A549 treated with dexamethasone at 1 μM for 4 hours (cell line): Measurements from ENCODE around the gene SPRY2. TPM values are rescaled to one million over a fixed set of nuclear protein-coding genes. Genes with fewer than 3 reads are reported as not detected.

Experiments used
- total RNA-seq: library from RNA; stranded (reverse); fragments of 200-300 nt; extraction: Qiagen RNA extraction; gene quantifications from 5 replicates; pipeline ENCODE4 v1.2.3, GENCODE V29; 2022

SPRY2 gene, protein sequence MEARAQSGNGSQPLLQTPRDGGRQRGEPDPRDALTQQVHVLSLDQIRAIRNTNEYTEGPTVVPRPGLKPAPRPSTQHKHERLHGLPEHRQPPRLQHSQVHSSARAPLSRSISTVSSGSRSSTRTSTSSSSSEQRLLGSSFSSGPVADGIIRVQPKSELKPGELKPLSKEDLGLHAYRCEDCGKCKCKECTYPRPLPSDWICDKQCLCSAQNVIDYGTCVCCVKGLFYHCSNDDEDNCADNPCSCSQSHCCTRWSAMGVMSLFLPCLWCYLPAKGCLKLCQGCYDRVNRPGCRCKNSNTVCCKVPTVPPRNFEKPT
- total RNA-seq, result 15.0 to 17.6 TPM (median 17.2 TPM) in 5 replicates

DNA sequence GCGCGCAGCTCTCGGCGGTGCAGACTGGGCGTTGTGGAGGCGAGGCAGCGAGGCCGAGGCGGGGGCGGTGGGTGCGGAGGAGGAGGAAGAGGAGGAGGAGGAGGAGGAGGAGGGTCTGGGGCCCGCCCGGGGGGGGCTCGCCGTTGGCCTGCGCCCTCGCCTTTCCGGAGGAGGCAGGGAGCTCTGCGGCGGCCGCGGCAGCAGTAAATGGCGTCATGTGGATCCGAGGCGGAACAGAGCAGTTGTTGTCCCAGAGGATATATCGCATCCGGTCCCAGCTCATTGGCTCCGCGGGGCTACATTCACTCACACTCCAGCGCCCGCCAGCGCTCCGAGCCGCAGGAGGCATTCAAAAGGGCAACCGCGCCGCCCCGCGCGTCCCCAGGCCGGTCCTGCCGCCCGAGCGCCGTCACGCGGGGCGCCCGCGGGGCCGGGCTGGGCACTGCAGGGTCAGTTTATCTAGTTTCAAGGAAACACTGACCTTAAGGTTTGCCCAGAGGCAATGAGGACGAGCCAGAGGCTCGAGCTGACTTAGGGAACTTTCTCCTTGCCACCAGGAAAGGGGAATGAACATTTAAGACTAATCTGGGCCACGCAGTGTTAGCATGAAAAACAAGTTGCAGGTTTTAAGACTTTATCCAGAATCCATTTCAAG is at the start of gene SPRY2:
SPRY2 (minus strand) TSS at position 26 of the 655 bp plus-strand sequence. CDS start 3,421 bp downstream, outside the sequence.

